Measurements from ENCODE around the gene TMPRSS12. TPM values are rescaled to one million over a fixed set of nuclear protein-coding genes. Genes with fewer than 3 reads are reported as not detected.

The TMPRSS12 gene
- total and polyA plus RNA-seq, 2 experiments from 2014 or later = not detected

GRCh38 chr12:50914872-50915484, 72.3 kb downstream of the TMPRSS12 start:
- H3K79me2 ChIP-seq (replicated peaks; ENCODE audit: insufficient read depth) = no peaks in the 10 kb centered on the region
- H2AFZ ChIP-seq = no peak overlapping the region
- ATAC-seq (no peak), DNase-seq (ENCODE audit: low spot score) (no peak)
- Mint-ChIP-seq H3K4me3 (no peak overlapping the region), H3K27me3 (ENCODE audit: insufficient read depth, low read depth, poor library complexity) (peaks cover 3% of the 10 kb centered on the region), H3K36me3 (ENCODE audit: low read depth) (peaks cover 70% of the 10 kb centered on the region), H3K4me1 (peaks cover 2% of the 10 kb centered on the region; the same call in 2 of the 3 replicates), H3K9me3 (peaks cover 83% of the 10 kb centered on the region), H3K27ac (no peak overlapping the region)
- H4K20me1 ChIP-seq (replicated peaks; ENCODE audit: insufficient read depth) = no peaks in the 10 kb centered on the region
- H3K27ac ChIP-seq (ENCODE audit: low read depth) = no peak overlapping the region
- H3K4me1 ChIP-seq (ENCODE audit: insufficient read depth) = peaks cover 8% of the 10 kb centered on the region; the same call in 1 of the 2 replicates
- H3F3A ChIP-seq (replicated peaks; ENCODE audit: low read depth) = no peaks in the 10 kb centered on the region
- H3K4me2 ChIP-seq = no peak overlapping the region
- no peaks in the 10 kb centered on the region for H3K27me3 ChIP-seq (ENCODE audit: insufficient read depth)
- no peak for TF ChIP-seq POLR2AphosphoS5 (IDR thresholded peaks at IDR 0.05; ENCODE audit: low read depth)
- TF ChIP-seq EZH2 (IDR thresholded peaks at IDR 0.05; ENCODE audit: low read depth, unreplicated experiment) = no peak
- TF ChIP-seq EZH2phosphoT487 (IDR thresholded peaks at IDR 0.05; ENCODE audit: unreplicated experiment) = no peak
- no peak for TF ChIP-seq ZNF462 (CRISPR knock-in tag; IDR thresholded peaks at IDR 0.05)
- no peak for TF ChIP-seq JUNB (IDR thresholded peaks at IDR 0.05; ENCODE audit: unreplicated experiment)
- TF ChIP-seq CTCF (conservative IDR thresholded peaks at IDR 0.05; ENCODE audit: low read depth in 2 of 2) = no peak
- no peak for TF ChIP-seq ZNF114 (CRISPR knock-in tag; IDR thresholded peaks at IDR 0.05)
- TF ChIP-seq STAT1 (IDR thresholded peaks at IDR 0.05; ENCODE audit: unreplicated experiment) = no peak
- TF ChIP-seq REST (IDR thresholded peaks at IDR 0.05; ENCODE audit: unreplicated experiment) = no peak
- no peaks in the 10 kb centered on the region for H3K9me2 ChIP-seq (ENCODE audit: insufficient read depth)
- no peak overlapping the region for H3K4me3 ChIP-seq
- H3K36me3 ChIP-seq (ENCODE audit: insufficient read depth) = peaks cover 12% of the 10 kb centered on the region; the same call in 1 of the 2 replicates
